Dermis microvascular lymphatic vessel endothelial cell (primary cell): ENCODE results near the gene ERLIN1. TPM values are rescaled to one million over a fixed set of nuclear protein-coding genes. Genes with fewer than 3 reads are reported as not detected.

ENCODE experiments used
- DNase-seq, 2 donors: peaks; one replicate each; pipeline versions ENCODE4 v3.0.0 to v3.0.0-alpha.2; 2010; ENCODE audit warnings: low read depth in 2 of 2
- total RNA-seq: library from RNA; depleted of rRNA; stranded (reverse); fragments of >200 nt; gene quantifications from 2 replicates; pipeline ENCODE4 v1.2.1, GENCODE V29; 2014

ERLIN1 gene
- 28.4 and 33.6 TPM in 2 replicates for total RNA-seq

GRCh38 chr10:100185364-100186252, at the start of gene ERLIN1:
Gene ERLIN1 (minus strand): TSS chr10:100186029. CDS start chr10:100185626, 403 bp downstream.
- peak; percentile 69 to 94 for DNase-seq

- DNase-seq = no peak
Observed at GRCh38 chr10:100232101-100232500, 46.3 kb upstream of the ERLIN1 start.

- no peak for DNase-seq
Observed at GRCh38 chr10:100229819-100230422, 44.1 kb upstream of the ERLIN1 start.

DNA sequence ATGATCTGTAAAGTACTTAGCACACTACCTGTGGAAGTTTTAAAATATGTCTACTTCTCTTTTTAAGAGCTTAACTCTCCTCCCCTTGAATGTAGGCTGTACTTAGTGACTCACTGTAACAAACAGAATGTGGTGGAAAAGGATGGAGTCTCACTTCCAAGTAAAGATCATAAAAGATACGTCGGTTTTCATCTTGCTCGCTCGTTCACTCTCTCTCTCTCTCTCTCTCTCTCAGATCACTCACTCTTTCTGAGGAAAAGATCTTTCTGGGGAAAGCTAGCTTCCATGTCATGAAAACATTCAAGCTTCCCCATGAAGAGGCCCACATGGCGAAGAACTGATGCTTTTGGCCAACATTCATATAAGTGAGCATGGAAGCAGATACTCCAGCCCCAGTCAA, 38.0 kb upstream of the ERLIN1 start:
- no peak for DNase-seq

GRCh38 chr10:100222529-100222928, 36.7 kb upstream of the ERLIN1 start:
- DNase-seq = no peak

- no peak for DNase-seq
Observed at GRCh38 chr10:100216006-100216405, 30.2 kb upstream of the ERLIN1 start.

DNA sequence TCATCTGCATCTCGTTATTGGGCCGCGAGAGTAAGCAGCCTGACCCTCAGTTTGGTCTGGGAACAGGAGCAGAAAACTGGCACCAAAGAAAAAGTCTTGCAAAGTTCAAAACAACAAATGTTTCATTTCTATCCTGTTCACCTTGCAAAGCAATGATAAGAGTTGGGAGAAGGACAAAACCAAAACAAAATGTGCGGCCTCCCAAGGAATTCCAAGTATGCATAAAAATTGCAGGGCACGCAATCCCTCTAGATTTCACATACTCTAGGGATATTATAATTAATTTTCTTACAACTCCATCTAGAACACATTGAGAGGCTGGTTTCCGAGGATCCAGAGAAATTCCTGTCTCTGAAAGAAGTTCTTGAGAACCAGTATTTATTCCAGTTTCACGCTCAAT, 23.5 kb upstream of the ERLIN1 start:
- no peak for DNase-seq

DNA sequence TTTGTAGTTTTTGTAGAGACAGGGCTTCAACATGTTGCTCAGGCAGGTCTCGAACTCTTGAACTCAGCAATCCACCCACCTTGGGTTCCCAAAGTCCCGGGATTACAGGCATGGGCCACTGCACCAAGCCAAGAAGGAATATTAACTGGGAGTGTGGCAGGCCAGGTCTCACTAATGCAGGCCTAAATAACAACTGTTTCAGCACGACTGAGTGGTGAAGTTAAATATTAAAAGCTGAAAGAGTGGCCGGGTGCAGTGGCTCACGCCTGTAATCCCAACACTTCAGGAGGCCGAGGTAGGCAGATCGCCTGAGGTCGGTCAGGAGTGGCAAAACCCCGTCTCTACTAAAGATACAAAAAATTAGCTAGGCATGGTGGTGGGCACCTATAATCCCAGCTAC, 22.4 kb upstream of the ERLIN1 start:
- DNase-seq = no peak

DNA sequence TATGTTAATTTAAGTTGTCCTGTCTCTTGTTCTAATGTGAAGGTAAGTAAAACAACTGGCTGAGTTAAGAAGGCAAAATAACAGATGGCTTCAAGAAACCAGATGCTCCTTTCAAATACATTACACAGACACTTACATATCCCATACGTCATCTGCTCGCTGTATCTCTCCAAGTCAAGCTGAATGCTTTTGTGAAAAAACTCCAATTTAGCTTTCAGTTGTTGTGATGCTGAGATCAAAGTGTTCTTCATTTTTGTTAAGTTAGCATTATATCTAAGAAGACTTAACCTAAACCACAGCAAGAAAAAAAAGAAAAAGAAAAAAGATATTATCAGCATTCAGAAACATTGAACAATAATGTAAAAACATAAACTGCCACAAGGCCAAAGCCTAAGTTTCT, 18.5 kb upstream of the ERLIN1 start:
- DNase-seq = no peak

- DNase-seq = no peak
Observed at GRCh38 chr10:100201549-100201948, 15.7 kb upstream of the ERLIN1 start.

GRCh38 chr10:100194711-100195110, 8.9 kb upstream of the ERLIN1 start:
- no peak for DNase-seq

GRCh38 chr10:100192350-100192749, 6.5 kb upstream of the ERLIN1 start:
- DNase-seq = no peak

DNA sequence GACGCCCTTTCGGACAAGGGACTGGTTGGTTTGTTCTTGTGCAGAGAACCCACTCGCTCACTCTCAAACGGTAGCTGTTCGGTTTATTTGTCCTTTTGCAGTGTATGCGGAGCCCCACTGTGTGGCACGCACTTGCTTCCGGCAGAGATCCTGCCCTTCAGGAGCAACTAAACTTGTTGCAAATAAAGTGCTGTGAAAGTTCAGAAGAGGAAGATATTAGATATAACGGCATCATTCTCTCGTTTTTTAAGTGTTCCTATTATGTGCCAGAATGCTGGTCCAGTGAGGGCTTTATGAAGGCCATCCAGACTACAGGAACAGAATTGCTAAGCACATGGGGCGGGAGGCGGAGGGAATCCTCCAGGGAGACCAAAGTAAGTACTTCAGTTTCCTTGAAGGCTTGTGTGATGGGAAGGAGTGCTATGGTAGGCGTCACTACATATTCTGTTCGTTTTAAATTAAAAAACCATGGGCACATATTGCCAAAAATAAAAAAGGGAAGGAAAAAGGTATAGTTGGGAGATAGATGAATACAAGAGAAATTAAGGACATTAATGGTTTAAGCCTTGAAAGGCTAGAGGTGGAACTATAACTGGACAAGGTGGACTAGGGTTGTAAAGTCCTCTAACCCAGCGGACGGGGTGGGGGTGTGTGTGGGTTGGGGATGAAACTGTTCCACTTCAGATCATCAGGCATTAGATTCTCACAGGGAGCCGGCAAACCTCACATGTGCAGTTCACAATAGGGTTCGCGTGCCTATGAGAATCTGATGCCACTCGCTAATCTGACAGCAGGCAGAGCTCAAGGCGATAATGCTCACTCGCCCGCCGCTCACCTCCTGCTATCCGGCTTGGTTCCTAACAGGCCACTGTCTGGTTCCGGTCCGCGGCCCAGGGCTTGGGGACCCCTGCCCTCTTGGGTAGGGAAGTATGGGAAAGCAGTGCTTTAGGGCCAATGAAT, 704 bp upstream of the ERLIN1 start:
- peak in 1 of 2 donors; percentile 1 for DNase-seq

- peak in 1 of 2 donors; percentile 28 for DNase-seq
Observed at GRCh38 chr10:100184840-100185239, 989 bp downstream of the ERLIN1 start.

DNA sequence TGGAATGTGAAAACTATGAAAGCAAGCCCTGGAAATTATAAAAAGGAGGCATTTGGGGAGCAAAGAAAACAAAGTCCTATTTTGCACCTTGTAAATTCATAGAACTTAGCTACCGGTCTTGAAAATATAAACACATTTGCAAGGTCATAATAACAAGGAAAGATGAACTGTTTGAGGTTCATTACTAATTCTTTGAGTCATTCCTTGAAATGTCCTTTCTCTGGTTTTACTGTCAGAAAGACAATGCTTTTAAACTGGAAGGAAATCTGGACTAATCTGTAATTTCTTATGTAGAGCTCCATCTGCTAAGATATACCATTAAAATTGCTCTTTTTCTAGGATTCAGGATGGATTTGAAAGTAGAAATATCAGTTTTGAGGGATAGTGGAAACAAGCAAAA, 1.4 kb downstream of the ERLIN1 start:
- no peak for DNase-seq

DNA sequence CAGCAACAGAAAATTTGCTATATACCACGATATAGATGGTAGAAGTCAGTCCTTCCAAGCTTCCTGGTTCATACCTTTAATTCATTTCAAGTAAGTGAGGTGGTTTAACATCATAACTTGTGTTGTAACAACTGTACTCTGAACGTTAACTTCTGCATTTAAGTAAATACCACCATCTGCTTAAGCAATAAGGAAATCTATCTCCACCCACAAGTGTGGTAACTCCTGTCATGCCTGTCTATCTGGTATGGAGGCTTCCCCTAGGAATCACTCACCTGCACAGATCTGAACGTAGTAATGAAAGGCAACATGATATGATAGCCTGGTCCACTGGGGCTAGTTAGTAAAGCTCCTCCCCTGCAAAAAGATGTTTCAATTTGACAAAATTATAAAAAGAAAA, 2.3 kb downstream of the ERLIN1 start:
- no peak for DNase-seq

DNA sequence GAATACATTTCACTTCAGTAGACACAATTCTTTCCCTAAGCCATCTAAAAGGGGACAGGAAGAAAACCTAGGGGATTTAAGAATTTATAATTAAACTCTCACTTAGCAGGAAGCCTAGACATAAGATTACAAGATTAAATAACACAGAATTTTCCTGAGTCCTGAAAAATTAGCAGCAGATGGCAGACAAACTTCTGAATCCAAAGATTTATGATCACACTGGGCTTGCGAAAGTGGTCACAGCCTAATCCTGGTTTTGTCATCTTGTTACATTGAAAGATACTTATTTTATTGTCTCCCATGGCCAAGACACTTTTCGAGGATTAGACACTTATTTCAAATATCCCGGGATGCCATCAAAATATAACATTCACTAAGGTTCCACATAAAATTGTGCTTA, 2.9 kb downstream of the ERLIN1 start:
- no peak for DNase-seq

- DNase-seq = no peak
Observed at GRCh38 chr10:100182281-100182680, 3.5 kb downstream of the ERLIN1 start.

DNA sequence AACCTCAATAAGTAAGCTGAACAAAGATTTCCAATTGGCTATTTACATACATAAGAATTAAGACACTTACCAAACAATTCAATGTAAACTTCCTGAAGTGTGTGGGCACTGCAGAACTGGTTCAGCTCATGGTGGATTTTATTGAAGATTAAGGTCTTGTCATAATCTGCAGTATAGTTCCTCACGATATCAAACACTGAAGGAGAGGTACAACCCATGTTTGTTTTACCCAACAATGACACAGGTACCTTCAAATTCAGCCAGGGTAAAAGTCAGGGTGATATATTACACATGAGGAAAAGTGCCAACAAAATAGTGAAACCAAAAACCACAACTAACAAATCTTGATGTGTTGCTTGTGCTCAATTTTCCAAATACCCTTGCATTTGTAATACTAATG, 10.0 kb downstream of the ERLIN1 start:
- DNase-seq = no peak

DNA sequence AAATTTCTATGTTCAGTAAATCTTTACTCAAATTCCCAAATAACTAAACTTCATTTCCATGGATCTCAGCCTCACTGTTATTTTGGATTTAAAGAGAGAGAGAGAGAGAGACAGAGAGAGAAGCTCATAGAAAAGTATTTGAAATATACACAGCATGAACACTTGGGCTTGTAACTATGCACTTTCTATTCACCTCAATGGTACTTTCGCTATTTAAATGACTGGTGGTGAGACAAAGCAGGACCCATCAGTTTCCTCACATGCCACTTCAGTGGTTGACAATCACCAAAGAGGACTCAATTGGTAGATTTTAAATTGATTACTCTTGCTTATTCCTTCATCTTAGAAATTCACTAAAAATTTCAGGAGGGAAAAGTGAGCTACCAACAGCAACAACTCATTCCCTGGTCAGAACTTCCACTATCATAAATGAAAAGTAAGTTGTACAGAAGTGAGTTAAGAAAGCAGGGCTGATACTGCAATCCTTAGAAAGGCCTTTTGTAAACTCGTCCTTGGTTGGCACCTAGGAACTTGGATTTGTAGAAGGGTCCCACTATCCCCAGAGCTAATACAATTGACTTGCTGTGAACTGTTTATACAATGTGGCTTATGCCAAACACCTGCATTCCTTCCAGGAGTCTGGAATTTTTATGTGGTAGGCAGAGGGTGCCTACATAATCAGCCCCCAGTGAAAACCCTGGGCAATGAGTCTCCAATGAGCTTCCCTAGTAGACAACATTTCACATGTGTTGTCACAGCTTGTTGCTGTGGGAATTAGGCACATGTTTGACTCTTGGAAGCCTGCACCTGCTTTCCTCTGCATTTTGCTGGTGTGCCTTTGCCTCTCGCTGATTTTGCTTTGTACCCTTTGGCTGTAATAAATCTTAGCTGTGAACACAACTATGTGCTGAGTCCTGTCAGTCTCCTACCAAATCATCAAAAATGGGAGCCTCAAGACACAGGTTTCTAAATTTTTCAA, 10.8 kb downstream of the ERLIN1 start:
- no peak for DNase-seq

DNA sequence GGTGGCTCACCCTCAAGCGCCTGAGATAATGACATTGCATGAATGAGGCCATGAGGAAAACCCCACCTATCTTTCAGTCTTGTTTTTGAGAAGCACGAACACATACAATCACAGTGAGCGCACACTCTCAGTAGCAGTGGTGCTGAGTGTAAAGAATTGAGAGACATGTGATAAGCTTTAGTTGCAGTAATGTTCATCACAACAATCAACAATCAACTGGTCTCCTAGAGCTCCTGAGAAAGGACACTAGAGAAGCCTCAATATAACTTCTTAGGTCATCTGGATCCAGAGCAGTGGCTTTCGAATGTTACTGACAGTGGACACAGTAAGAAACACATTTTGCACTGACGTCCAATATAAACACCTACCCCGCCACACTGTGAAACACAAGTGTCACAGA, 12.8 kb downstream of the ERLIN1 start:
- no peak for DNase-seq
